HEK293T (cell line): ENCODE data around the gene IQSEC1.

ENCODE experiments used
- CTCF ChIA-PET: fragments of 350-600 bp; formaldehyde crosslinking; extraction: SDS; loops from one replicate; lab custom pipeline; 2021; ENCODE audit warnings: antibody characterized with exemption, inconsistent platforms; lab: Yijun Ruan, JAX
- POLR2A ChIA-PET: fragments of 350-600 bp; formaldehyde crosslinking; extraction: SDS; loops from one replicate; lab custom pipeline; 2020; ENCODE audit warnings: antibody characterized with exemption, inconsistent platforms; lab: Yijun Ruan, JAX
- DNase-seq: peaks from one replicate; pipeline ENCODE4 v3.0.0; 2012; ENCODE audit warnings: mixed read lengths; ENCODE audit errors: extremely low spot score
- ARNT ChIP-seq: fragments of 450-650 bp; IDR thresholded peaks from 2 replicates; pipeline ENCODE4 v1.6.1; 2017; ENCODE audit warnings: mild to moderate bottlenecking
- BHLHE40 ChIP-seq: fragments of 450-650 bp; IDR thresholded peaks from 2 replicates; pipeline ENCODE4 v1.6.1; 2016; ENCODE audit warnings: mild to moderate bottlenecking, moderate library complexity, borderline replicate concordance
- CTBP1 ChIP-seq: fragments of 450-650 bp; IDR thresholded peaks from 2 replicates; pipeline ENCODE4 v1.6.1; 2016; ENCODE audit warnings: borderline replicate concordance
- ELF4 ChIP-seq: fragments of 450-650 bp; IDR thresholded peaks from 2 replicates; pipeline ENCODE4 v1.6.1; 2017; ENCODE audit warnings: antibody characterized with exemption
- FOXA1 ChIP-seq: fragments of 450-650 bp; IDR thresholded peaks from 2 replicates; pipeline ENCODE4 v1.6.1; 2016; ENCODE audit warnings: mild to moderate bottlenecking
- FOXK2 ChIP-seq: fragments of 450-650 bp; IDR thresholded peaks from 2 replicates; pipeline ENCODE4 v1.6.1; 2016; ENCODE audit warnings: mild to moderate bottlenecking
- FOXM1 ChIP-seq: fragments of 450-650 bp; IDR thresholded peaks from 2 replicates; pipeline ENCODE4 v1.6.1; 2017; ENCODE audit warnings: mild to moderate bottlenecking, borderline replicate concordance
- HDGF ChIP-seq: fragments of 450-650 bp; IDR thresholded peaks from 2 replicates; pipeline ENCODE4 v1.6.1; 2017; ENCODE audit warnings: antibody characterized with exemption, borderline replicate concordance
- L3MBTL2 ChIP-seq: fragments of 450-650 bp; conservative IDR thresholded peaks from 2 replicates; pipeline ENCODE4 v1.6.1; 2016; ENCODE audit warnings: mild to moderate bottlenecking
- LEF1 ChIP-seq: fragments of 450-650 bp; IDR thresholded peaks from 2 replicates; pipeline ENCODE4 v1.6.1; 2017; ENCODE audit warnings: mild to moderate bottlenecking, borderline replicate concordance
- NFRKB ChIP-seq: fragments of 450-650 bp; IDR thresholded peaks from 2 replicates; pipeline ENCODE4 v1.6.1; 2016; ENCODE audit warnings: mild to moderate bottlenecking, moderate library complexity
- SP1 ChIP-seq: fragments of 450-650 bp; IDR thresholded peaks from 2 replicates; pipeline ENCODE4 v1.6.1; 2017
- SUZ12 ChIP-seq: fragments of 450-650 bp; IDR thresholded peaks from 2 replicates; pipeline ENCODE4 v1.6.1; 2016; ENCODE audit warnings: mild to moderate bottlenecking
- TARDBP ChIP-seq: fragments of 450-650 bp; IDR thresholded peaks from 2 replicates; pipeline ENCODE4 v1.6.1; 2016
- ZNF384 ChIP-seq: fragments of 450-650 bp; IDR thresholded peaks from 2 replicates; pipeline ENCODE4 v1.6.1; 2016
- TF ChIP-seq, protein P1 (sequence below): fragments of 450-650 bp; IDR thresholded peaks from 2 replicates; pipeline ENCODE4 v1.6.1; 2016

Gene IQSEC1

DNA sequence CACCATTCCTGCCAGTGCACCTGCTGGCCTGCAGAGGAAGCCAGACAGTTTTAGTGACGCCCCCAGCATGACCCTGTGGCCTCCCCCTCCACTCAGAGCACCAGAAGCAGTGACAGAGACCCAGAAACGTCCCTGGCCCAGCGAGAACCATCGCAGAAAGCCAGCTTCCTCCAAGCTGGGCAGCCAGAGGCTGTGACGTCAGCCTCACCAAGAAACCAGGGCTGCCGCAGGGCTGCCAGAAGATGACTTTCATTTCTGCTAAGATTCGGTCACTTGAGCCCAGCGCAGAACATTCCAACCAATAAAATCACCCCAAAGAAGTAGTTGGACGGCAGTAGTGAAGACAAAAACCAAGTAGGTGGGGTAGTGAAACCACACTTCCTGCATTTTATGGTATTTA is 202.3 kb downstream of the IQSEC1 start:
- CTCF ChIA-PET = interaction anchor here (0.7 kb wide), 1 partner anchor 41 kb away, joined by 3 read pairs; no protein-coding TSS in a partner anchor
- POLR2A ChIA-PET = no interaction called here
- DNase-seq = no peak
- TF ChIP-seq, protein P1, sequence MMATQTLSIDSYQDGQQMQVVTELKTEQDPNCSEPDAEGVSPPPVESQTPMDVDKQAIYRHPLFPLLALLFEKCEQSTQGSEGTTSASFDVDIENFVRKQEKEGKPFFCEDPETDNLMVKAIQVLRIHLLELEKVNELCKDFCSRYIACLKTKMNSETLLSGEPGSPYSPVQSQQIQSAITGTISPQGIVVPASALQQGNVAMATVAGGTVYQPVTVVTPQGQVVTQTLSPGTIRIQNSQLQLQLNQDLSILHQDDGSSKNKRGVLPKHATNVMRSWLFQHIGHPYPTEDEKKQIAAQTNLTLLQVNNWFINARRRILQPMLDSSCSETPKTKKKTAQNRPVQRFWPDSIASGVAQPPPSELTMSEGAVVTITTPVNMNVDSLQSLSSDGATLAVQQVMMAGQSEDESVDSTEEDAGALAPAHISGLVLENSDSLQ = no peak
- TF ChIP-seq ARNT = no peak
- TF ChIP-seq NFRKB = no peak
- no peak for TF ChIP-seq TARDBP
- no peak for TF ChIP-seq HDGF
- no peak for TF ChIP-seq LEF1
- no peak for TF ChIP-seq CTBP1
- TF ChIP-seq BHLHE40 = no peak
- TF ChIP-seq FOXK2 = no peak

GRCh38 chr3:12869035-12869621 is 204.1 kb downstream of the IQSEC1 start:
- peak; percentile 66 for DNase-seq
- ChIA-PET CTCF (interaction anchor here (1.6 kb wide), 1 partner anchor 21 kb away, joined by 8 read pairs; no protein-coding TSS in a partner anchor), POLR2A (no interaction called here)
- TF ChIP-seq SP1 = no peak
- no peak for TF ChIP-seq FOXA1
- no peak for TF ChIP-seq FOXM1
- TF ChIP-seq ZNF384 = no peak
- TF ChIP-seq BHLHE40 = no peak

DNA sequence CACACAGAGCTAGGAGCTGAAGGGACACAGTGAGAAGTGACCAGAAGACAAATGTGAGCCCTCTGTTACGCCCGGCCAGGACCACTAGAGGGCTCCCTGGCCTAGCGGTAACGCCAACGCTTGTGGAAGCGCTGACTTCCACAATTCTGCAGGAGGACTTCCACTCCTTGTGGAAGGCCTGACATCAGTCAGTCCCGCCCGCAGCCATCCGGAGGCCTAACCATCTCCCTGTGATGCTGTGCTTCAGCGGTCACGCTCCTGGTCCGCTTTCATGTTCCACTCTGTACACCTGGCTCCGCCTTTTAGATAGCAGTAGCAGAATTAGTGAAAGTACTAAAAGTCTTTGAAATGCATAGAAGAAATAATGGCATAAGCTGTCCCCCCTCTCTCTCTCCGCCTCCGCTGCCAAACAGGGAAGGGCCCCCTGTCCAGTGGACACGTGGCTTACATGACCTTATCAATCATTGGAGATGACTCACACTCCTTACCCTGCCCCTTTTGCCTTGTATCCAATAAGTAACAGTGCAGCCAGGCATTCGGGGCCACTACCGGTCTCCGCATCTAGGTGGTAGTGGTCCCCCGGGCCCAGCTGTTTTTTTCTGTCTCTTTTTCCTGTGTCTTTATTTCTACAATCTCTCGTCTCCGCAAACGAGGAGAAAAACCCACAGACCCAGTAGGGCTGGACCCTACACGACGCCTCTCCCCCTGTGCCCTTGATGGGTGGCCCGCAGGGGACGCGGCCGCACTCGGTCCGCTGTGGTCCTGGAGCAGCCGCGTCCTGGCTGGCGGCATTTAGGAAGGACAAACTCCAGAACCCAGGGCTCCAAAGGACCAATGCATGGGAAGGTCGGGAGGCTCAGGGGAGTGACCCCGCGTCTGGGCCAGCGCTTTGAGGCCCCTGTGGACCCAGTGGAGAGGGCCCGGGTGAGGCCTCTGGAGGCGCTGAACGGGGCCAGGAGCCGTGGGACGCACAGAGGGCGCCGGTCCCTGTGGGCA is 204.9 kb downstream of the IQSEC1 start:
- POLR2A ChIA-PET = no interaction called here
- DNase-seq = peak; percentile 85
- CTCF ChIA-PET = interaction anchor here (0.6 to 1.6 kb wide), 7 partner anchors 11 to 22 kb away, joined by 3 to 8 read pairs (median 3); no protein-coding TSS in a partner anchor
- TF ChIP-seq SP1 = no peak
- TF ChIP-seq, protein P1 = 0 out of 2 replicates have a peak, but pooled peaks have one; percentile 11

- ChIA-PET CTCF (no interaction called here), POLR2A (no interaction called here)
- DNase-seq = no peak
- TF ChIP-seq LEF1 (no peak), FOXK2 (no peak), BHLHE40 (no peak), FOXA1 (no peak), ARNT (no peak), FOXM1 (no peak), ZNF384 (no peak), CTBP1 (no peak), SUZ12 (no peak), HDGF (no peak), TARDBP (no peak), NFRKB (no peak), SP1 (no peak), ELF4 (no peak), L3MBTL2 (no peak)
- TF ChIP-seq, protein P1 = no peak
Observed at GRCh38 chr3:12866836-12867235, 206.4 kb downstream of the IQSEC1 start.

DNA sequence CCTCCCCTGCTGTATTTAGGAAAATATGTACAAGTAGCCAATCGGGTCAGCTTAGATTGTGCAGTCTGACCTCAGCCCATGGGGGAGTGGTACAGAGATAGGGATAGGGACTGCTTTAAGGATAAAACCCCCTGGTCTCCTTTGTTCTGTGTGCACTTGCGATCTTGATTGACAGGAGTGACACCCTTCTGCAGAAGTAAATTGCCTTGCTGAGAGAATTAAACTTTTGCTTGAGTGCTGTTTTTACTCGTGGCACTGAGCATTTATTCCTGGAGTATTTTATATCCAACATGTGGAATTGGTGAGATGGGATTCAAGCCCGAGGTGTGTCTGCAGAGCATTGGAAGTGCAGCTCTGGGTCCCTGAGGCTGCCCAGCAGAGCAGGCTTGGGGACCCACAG is 208.0 kb downstream of the IQSEC1 start:
- ChIA-PET CTCF (no interaction called here), POLR2A (no interaction called here)
- TF ChIP-seq, protein P1 = peak; percentile 47; the same call in 1 of the 2 replicates
- TF ChIP-seq ARNT = no peak
- DNase-seq = no peak

DNA sequence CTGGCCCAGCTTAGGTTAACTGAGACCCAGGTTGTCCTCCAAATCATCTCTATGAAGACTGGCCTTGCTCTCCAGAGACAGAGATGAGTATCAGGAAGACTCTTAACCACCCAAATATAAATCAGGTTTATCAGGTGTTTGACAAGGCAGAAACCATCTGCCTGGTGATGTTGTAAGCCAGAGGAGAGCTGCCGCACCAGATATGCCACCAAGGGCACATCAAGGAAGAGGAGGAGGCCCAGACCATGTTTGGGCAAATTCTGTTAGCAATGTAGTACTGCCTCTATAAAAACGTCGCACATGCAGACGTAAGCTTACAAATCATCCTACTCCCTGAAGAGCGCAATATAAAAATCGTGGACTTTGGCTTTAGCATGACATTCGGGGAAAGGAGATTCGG is 210.8 kb downstream of the IQSEC1 start:
- ChIA-PET CTCF (no interaction called here), POLR2A (interaction anchor here (1.1 kb wide), 1 partner anchor 19 kb away, joined by 4 read pairs; no protein-coding TSS in a partner anchor)
- no peak for TF ChIP-seq SP1
- no peak for TF ChIP-seq LEF1
- TF ChIP-seq BHLHE40 = no peak
- TF ChIP-seq TARDBP = no peak
- no peak for TF ChIP-seq NFRKB
- TF ChIP-seq FOXK2 = no peak
- no peak for TF ChIP-seq ARNT
- TF ChIP-seq HDGF = no peak
- no peak for TF ChIP-seq L3MBTL2
- TF ChIP-seq ELF4 = no peak
- no peak for TF ChIP-seq ZNF384
- TF ChIP-seq, protein P1 = no peak
- no peak for TF ChIP-seq FOXA1
- no peak for DNase-seq
